Measurements from ENCODE around the gene MYRIP.

DNA sequence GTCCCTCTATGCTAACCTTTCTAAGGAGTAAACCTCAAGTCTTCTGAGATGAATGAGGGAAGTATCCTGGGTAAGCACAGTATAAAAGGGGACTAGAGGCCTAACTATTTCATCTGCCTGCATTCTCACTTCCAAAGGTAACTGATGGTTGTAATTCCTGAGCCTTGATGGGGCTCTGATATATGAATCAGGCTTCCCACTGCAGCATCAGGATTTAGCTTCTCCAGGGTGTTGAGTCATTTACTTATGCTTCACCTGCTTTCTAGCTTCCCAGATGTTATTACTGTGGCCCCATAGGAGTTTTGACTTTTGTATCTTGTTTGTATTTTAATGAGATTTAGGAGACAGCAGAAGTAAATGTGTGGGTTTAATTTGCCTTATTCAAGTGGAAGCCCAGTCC lies 292.8 kb downstream of the MYRIP start:
- TF ChIP-seq POLR2AphosphoS5 (IDR thresholded peaks at IDR 0.05; ENCODE audit: borderline replicate concordance, low read depth, low read length): no peak
- no peak for TF ChIP-seq EZH2 (IDR thresholded peaks at IDR 0.05)
- no peak for TF ChIP-seq FOXP2 (optimal IDR thresholded peaks at IDR 0.05; ENCODE audit: control extremely low read depth, extremely low read length, insufficient read depth)
